Esophagus squamous epithelium (tissue), 4 donors: ENCODE data around the gene TBCD.

ENCODE experiments used
- CTCF ChIP-seq, 6 experiments: fragments of 450-650 bp in 4 of 6; fragments of 200-600 bp in 2 of 6; sonication (generic) in 2 of 6; IDR thresholded peaks; one replicate each; pipeline ENCODE4 v1.5.1; 2016 to 2019; ENCODE audit warnings: antibody characterized with exemption in 6 of 6, mild to moderate bottlenecking in 4 of 6, moderate library complexity in 4 of 6
- POLR2A ChIP-seq, 4 donors: fragments of 450-650 bp; IDR thresholded peaks; one replicate each; pipeline ENCODE4 v1.6.1; 2017; ENCODE audit warnings: antibody characterized with exemption in 4 of 4, mild to moderate bottlenecking in 4 of 4, moderate library complexity in 3 of 4

- TF ChIP-seq CTCF (IDR thresholded peaks at IDR 0.05) (no peak), POLR2A (IDR thresholded peaks at IDR 0.05) (no peak)
These were observed 234.1 kb downstream of the TBCD start for GRCh38 chr17:82985973-82986372.
